K562 (cell line): ENCODE results near the gene FUT8. TPM values are rescaled to one million over a fixed set of nuclear protein-coding genes. Genes with fewer than 3 reads are reported as not detected.

Experiments used
- FOXO4 ChIP-seq: fragments of 450-650 bp; formaldehyde crosslinking; IDR thresholded peaks from 2 replicates; pipeline ENCODE4 v1.4.0; 2020; ENCODE audit warnings: mild to moderate bottlenecking, moderate library complexity
- ZBTB40 ChIP-seq, 2 experiments: fragments of 450-650 bp in 1 of 2; sonication (generic) in 1 of 2; formaldehyde crosslinking in 1 of 2; IDR thresholded peaks; 2 replicates each; pipeline versions ENCODE4 v1.7.1 to v1.9.0; 2016 to 2022; ENCODE audit warnings: inconsistent platforms in 1 of 2, mild to moderate bottlenecking in 1 of 2, missing genetic modification reagents in 1 of 2
- ZKSCAN8 ChIP-seq: fragments of 200-800 bp; sonication (Bioruptor generic); IDR thresholded peaks from 2 replicates; pipeline ENCODE4 v1.6.1; 2016; ENCODE audit warnings: missing genetic modification characterization, missing compliant biosample characterization
- polyA plus RNA-seq, 8 experiments: library from polyadenylated mRNA; depleted of rRNA in 4 of 8; stranded (reverse) in 5 of 8; unstranded in 3 of 8; fragments of >200 nt; fragmentation: Nextera tagmentation in 2 of 8; fragmentation: Illumina TruSeq in 1 of 8; extraction: Ambion mirVana in 2 of 8; extraction: Trizol in 1 of 8; gene quantifications; 2 replicates each; pipeline versions ENCODE4 v1.2.1 to v1.2.3, GENCODE V29; 2011 to 2014; ENCODE audit warnings: inconsistent platforms in 1 of 8, missing spikeins in 1 of 8
- total RNA-seq, 7 experiments: library from RNA; depleted of rRNA in 6 of 7; stranded (reverse); fragments of >200 nt in 6 of 7; fragmentation: Illumina TruSeq in 2 of 7; extraction: Trizol in 2 of 7; gene quantifications; 2 replicates each; pipeline versions ENCODE4 v1.2.1 to v1.2.3, GENCODE V29; 2011 to 2021; ENCODE audit warnings: low replicate concordance in 1 of 7

The FUT8 gene
- total and polyA plus RNA-seq, 9 of the 15 experiments (the other 6 are each of a cell fraction or from before 2014, with no cell fraction given), result 4.1 to 15.2 (median 7.8) TPM

- TF ChIP-seq FOXO4 (no peak), ZKSCAN8 (CRISPR knock-in tag) (no peak), ZBTB40 (IDR thresholded peaks at IDR 0.05) (no peak), ZBTB40 (CRISPR knock-in tag; IDR thresholded peaks at IDR 0.05) (no peak)
Observed at GRCh38 chr14:65444230-65444629, 31.7 kb downstream of the FUT8 start (continued).
